ENCODE data around the gene ZNF441.

DNA sequence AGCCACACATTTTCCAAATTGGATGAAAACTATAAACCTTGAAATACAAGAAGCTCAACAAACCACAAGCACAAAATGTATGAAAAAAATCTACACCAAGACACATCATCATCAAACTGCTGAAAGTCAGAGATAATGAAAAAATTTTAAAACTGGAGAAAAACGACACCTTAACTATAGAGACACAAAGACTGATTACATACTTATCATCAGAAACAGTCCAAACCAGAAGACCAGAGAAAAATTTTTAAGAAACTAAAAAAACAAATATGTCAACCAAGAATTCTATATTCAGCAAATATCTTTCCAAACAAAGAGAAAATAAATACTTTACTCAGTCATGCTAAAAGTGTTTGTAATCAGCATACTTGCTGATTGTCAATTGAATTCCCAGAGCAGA, 19.5 kb upstream of the ZNF441 start:
- TF ChIP-seq, protein P1, sequence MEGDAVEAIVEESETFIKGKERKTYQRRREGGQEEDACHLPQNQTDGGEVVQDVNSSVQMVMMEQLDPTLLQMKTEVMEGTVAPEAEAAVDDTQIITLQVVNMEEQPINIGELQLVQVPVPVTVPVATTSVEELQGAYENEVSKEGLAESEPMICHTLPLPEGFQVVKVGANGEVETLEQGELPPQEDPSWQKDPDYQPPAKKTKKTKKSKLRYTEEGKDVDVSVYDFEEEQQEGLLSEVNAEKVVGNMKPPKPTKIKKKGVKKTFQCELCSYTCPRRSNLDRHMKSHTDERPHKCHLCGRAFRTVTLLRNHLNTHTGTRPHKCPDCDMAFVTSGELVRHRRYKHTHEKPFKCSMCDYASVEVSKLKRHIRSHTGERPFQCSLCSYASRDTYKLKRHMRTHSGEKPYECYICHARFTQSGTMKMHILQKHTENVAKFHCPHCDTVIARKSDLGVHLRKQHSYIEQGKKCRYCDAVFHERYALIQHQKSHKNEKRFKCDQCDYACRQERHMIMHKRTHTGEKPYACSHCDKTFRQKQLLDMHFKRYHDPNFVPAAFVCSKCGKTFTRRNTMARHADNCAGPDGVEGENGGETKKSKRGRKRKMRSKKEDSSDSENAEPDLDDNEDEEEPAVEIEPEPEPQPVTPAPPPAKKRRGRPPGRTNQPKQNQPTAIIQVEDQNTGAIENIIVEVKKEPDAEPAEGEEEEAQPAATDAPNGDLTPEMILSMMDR (IDR thresholded peaks at IDR 0.05; ENCODE audit: low read depth, low read length, poor library complexity, severe bottlenecking) = no peak
- TF ChIP-seq EZH2phosphoT487 (IDR thresholded peaks at IDR 0.05; ENCODE audit: borderline replicate concordance, low read length) = no peak
